GM18507 (cell line): ENCODE results near the gene ELP2.

Experiments used
- DNase-seq: peaks from one replicate; pipeline ENCODE4 v3.0.0; 2011; ENCODE audit warnings: low read depth; ENCODE audit not compliant: insufficient read length; ENCODE audit errors: extremely low spot score
- FAIRE-seq: peaks from 2 replicates; lab custom pipeline; 2011; peaks lifted over from hg19 to GRCh38; lab: Jason Lieb, UNC

The ELP2 gene

GRCh38 chr18:36185901-36186460 lies 56.3 kb downstream of the ELP2 start:
- FAIRE-seq (no peak), DNase-seq (no peak)

- DNase-seq: no peak
Measured at GRCh38 chr18:36186461-36187192, 56.9 kb downstream of the ELP2 start.

GRCh38 chr18:36187193-36187825 lies 57.6 kb downstream of the ELP2 start, which contains the start of gene MOCOS:
Gene MOCOS (plus strand): TSS chr18:36187497. CDS start chr18:36187540, 43 bp downstream.
- FAIRE-seq (peak; percentile 15), DNase-seq (peak; percentile 77)

More at GRCh38 chr18:36186461-36187192, 56.9 kb downstream of the ELP2 start:
- no peak for FAIRE-seq

- DNase-seq (no peak), FAIRE-seq (no peak)
Measured at GRCh38 chr18:36187826-36188721, 58.4 kb downstream of the ELP2 start.

- FAIRE-seq: no peak
Measured at GRCh38 chr18:36188916-36189315, 59.2 kb downstream of the ELP2 start.

GRCh38 chr18:36189486-36189885 lies 59.8 kb downstream of the ELP2 start:
- FAIRE-seq (no peak), DNase-seq (no peak)

More at GRCh38 chr18:36188916-36189315, 59.2 kb downstream of the ELP2 start:
- DNase-seq: no peak

- no peak for FAIRE-seq
- DNase-seq: no peak
Measured at GRCh38 chr18:36191286-36191685, 61.6 kb downstream of the ELP2 start.

GRCh38 chr18:36191711-36192110 lies 62.0 kb downstream of the ELP2 start:
- DNase-seq: no peak
- no peak for FAIRE-seq

- FAIRE-seq (no peak), DNase-seq (no peak)
Measured at GRCh38 chr18:36194600-36195315, 65.1 kb downstream of the ELP2 start.

- FAIRE-seq (no peak), DNase-seq (no peak)
Measured at GRCh38 chr18:36195427-36196122, 65.9 kb downstream of the ELP2 start.

GRCh38 chr18:36196238-36196995 lies 66.7 kb downstream of the ELP2 start:
- FAIRE-seq (no peak), DNase-seq (no peak)

GRCh38 chr18:36197511-36198166 lies 67.9 kb downstream of the ELP2 start:
- DNase-seq: no peak
- no peak for FAIRE-seq

GRCh38 chr18:36199691-36200295 lies 70.1 kb downstream of the ELP2 start:
- no peak for DNase-seq
- no peak for FAIRE-seq

- no peak for FAIRE-seq
Measured at GRCh38 chr18:36200354-36200771, 70.7 kb downstream of the ELP2 start.

GRCh38 chr18:36201765-36202164 lies 72.1 kb downstream of the ELP2 start:
- DNase-seq (no peak), FAIRE-seq (no peak)

More at GRCh38 chr18:36200354-36200771, 70.7 kb downstream of the ELP2 start:
- DNase-seq: no peak

GRCh38 chr18:36203360-36203895 lies 73.7 kb downstream of the ELP2 start:
- no peak for DNase-seq
- no peak for FAIRE-seq

GRCh38 chr18:36205166-36205565 lies 75.5 kb downstream of the ELP2 start:
- FAIRE-seq (no peak), DNase-seq (no peak)
